ENCODE results near the gene ZCWPW2. TPM values are rescaled to one million over a fixed set of nuclear protein-coding genes. Genes with fewer than 3 reads are reported as not detected.

ZCWPW2 gene
- total RNA-seq, 1 donor from 2014 or later, result 0.64 TPM

GRCh38 chr3:28575100-28575745, 226.7 kb downstream of the ZCWPW2 start:
- DNase-seq (ENCODE audit: low read depth), result peak; percentile 16

Other genes with a start within 250 kb of the ZCWPW2 start
- 9.8 and 13.7 TPM in 2 replicates for gene CMC1, start 107.1 kb upstream of the ZCWPW2 start, total RNA-seq
- gene AZI2, start 103 bp downstream of the ZCWPW2 start, total RNA-seq, result 68.9 and 93.9 TPM in 2 replicates